ENCODE measurements around the gene ACER3. TPM values are rescaled to one million over a fixed set of nuclear protein-coding genes. Genes with fewer than 3 reads are reported as not detected.

Gene ACER3
- total RNA-seq, 1 donor from 2014 or later = 11.8 TPM

- Mint-ChIP-seq H3K9me3 (no peaks in the 10 kb centered on the region), H3K36me3 (ENCODE audit: low read depth) (no peaks in the 10 kb centered on the region), H3K4me1 (peaks cover 13% of the 10 kb centered on the region), H3K4me3 (no peak overlapping the region), H3K27me3 (peaks cover 47% of the 10 kb centered on the region), H3K27ac (no peak overlapping the region)
- ATAC-seq (ENCODE audit: low read depth) = no peak
- ChIA-PET CTCF (interaction anchor here (1.5 to 2.0 kb wide), 2 partner anchors 51 to 120 kb away, joined by 3 to 5 read pairs; no protein-coding TSS in a partner anchor), POLR2A (no interaction called here)
- TF ChIP-seq CTCF (IDR thresholded peaks at IDR 0.05) = no peak
- intact Hi-C loops (cut with micrococcal nuclease) = loop anchor here (10.0 kb wide), 1 partner anchor 784 kb away; the partner anchor contains the start of genes AAMDC and RSF1
- DNase-seq = no peak
These were observed 179.7 kb downstream of the ACER3 start for GRCh38 chr11:77040401-77040777.

- peaks cover 52% of the 10 kb centered on the region for H3K27me3 Mint-ChIP-seq
- DNase-seq (no peak), ATAC-seq (ENCODE audit: low read depth) (no peak)
- no peak for TF ChIP-seq CTCF (IDR thresholded peaks at IDR 0.05)
- peaks cover 15% of the 10 kb centered on the region for H3K4me1 Mint-ChIP-seq
- CTCF ChIA-PET = interaction anchor here (2.0 kb wide), 1 partner anchor 121 kb away, joined by 5 read pairs; no protein-coding TSS in a partner anchor
- H3K27ac Mint-ChIP-seq = no peak overlapping the region
- H3K4me3 Mint-ChIP-seq = peak overlapping the region; percentile 15
- no peaks in the 10 kb centered on the region for H3K36me3 Mint-ChIP-seq (ENCODE audit: low read depth)
- intact Hi-C loops (cut with micrococcal nuclease) = loop anchor here (10.0 kb wide), 1 partner anchor 784 kb away; the partner anchor contains the start of genes AAMDC and RSF1
- H3K9me3 Mint-ChIP-seq = no peaks in the 10 kb centered on the region
- POLR2A ChIA-PET = no interaction called here
These were observed 180.2 kb downstream of the ACER3 start for GRCh38 chr11:77040889-77041288.

GRCh38 chr11:77042111-77042726, 181.5 kb downstream of the ACER3 start:
- no peak for TF ChIP-seq CTCF (IDR thresholded peaks at IDR 0.05)
- ChIA-PET POLR2A (no interaction called here), CTCF (no interaction called here)
- Mint-ChIP-seq H3K27me3 (peaks cover 47% of the 10 kb centered on the region), H3K36me3 (ENCODE audit: low read depth) (no peaks in the 10 kb centered on the region), H3K4me3 (no peak overlapping the region), H3K4me1 (peaks cover 24% of the 10 kb centered on the region), H3K27ac (no peak overlapping the region), H3K9me3 (no peaks in the 10 kb centered on the region)
- ATAC-seq (ENCODE audit: low read depth) = no peak
- DNase-seq = no peak
- intact Hi-C loops (cut with micrococcal nuclease) = loop anchor here (10.0 kb wide), 1 partner anchor 783 kb away; the partner anchor contains the start of genes AAMDC and RSF1

GRCh38 chr11:77044356-77044755, 183.6 kb downstream of the ACER3 start:
- no peak overlapping the region for H3K27ac Mint-ChIP-seq
- POLR2A ChIA-PET = no interaction called here
- H3K4me3 Mint-ChIP-seq = no peak overlapping the region
- H3K27me3 Mint-ChIP-seq = peaks cover 35% of the 10 kb centered on the region
- H3K4me1 Mint-ChIP-seq = peaks cover 12% of the 10 kb centered on the region
- no peak for TF ChIP-seq CTCF (IDR thresholded peaks at IDR 0.05)
- CTCF ChIA-PET = interaction anchor here (1.9 kb wide), 1 partner anchor 47 kb away, joined by 12 read pairs; no protein-coding TSS in a partner anchor
- H3K9me3 Mint-ChIP-seq = no peaks in the 10 kb centered on the region
- ATAC-seq (ENCODE audit: low read depth) (no peak), DNase-seq (no peak)
- H3K36me3 Mint-ChIP-seq (ENCODE audit: low read depth) = no peaks in the 10 kb centered on the region
- intact Hi-C loops (cut with micrococcal nuclease) = loop anchor here (10.0 kb wide), 1 partner anchor 780 kb away; the partner anchor contains the start of genes AAMDC and RSF1

GRCh38 chr11:77044886-77045285, 184.2 kb downstream of the ACER3 start:
- ChIA-PET CTCF (interaction anchor here (1.9 kb wide), 1 partner anchor 47 kb away, joined by 12 read pairs; no protein-coding TSS in a partner anchor), POLR2A (no interaction called here)
- Mint-ChIP-seq H3K4me1 (peaks cover 12% of the 10 kb centered on the region), H3K36me3 (ENCODE audit: low read depth) (no peaks in the 10 kb centered on the region), H3K27ac (no peak overlapping the region), H3K27me3 (peaks cover 35% of the 10 kb centered on the region), H3K4me3 (no peak overlapping the region), H3K9me3 (no peaks in the 10 kb centered on the region)
- TF ChIP-seq CTCF (IDR thresholded peaks at IDR 0.05) = no peak
- intact Hi-C loops (cut with micrococcal nuclease) = loop anchor here (5.0 to 10.0 kb wide), 3 partner anchors 183 to 780 kb away; partner anchors contain the start of genes AAMDC, ACER3, CLNS1A and RSF1
- DNase-seq (no peak), ATAC-seq (ENCODE audit: low read depth) (no peak)

All from activated B cell treated with CpG ODN at 0.5 μM for 24 hours (primary cell).